SK-N-SH (cell line): ENCODE measurements around the gene SPATA32. TPM values are rescaled to one million over a fixed set of nuclear protein-coding genes. Genes with fewer than 3 reads are reported as not detected.

ENCODE experiments used
- CTCF ChIA-PET: fragments of 300-600, 350-600 bp; formaldehyde crosslinking; extraction: SDS; loops from one replicate; lab custom pipeline; 2021; lab: Yijun Ruan, JAX
- POLR2A ChIA-PET: fragments of 350-600 bp; sonication (Branson Sonifier 250); formaldehyde crosslinking; extraction: SDS; loops from one replicate; lab custom pipeline; 2020; ENCODE audit warnings: antibody characterized with exemption, inconsistent platforms; lab: Yijun Ruan, JAX
- DNase-seq: peaks from one replicate; pipeline ENCODE4 v3.0.0; 2012
- H2AFZ ChIP-seq: fragments of 200-600 bp; sonication (generic); 2 replicates; pipeline ENCODE4 v1.8.1; 2016; ENCODE audit warnings: antibody characterized with exemption, mild to moderate bottlenecking, low read depth
- H3F3A ChIP-seq: fragments of 200-600 bp; sonication (generic); replicated peaks from 2 replicates; pipeline ENCODE3; 2016; ENCODE audit warnings: antibody characterized with exemption, mild to moderate bottlenecking; ENCODE audit not compliant: insufficient read depth
- H3K27ac ChIP-seq, 2 experiments: fragments of 200-500 bp in 1 of 2; fragments of 200-600 bp in 1 of 2; sonication (Bioruptor generic) in 1 of 2; sonication (generic), shearing (Covaris generic) in 1 of 2; 2 replicates each; pipeline versions ENCODE4 v1.5.1 to v1.6.1; 2014 to 2016; ENCODE audit warnings: low read depth in 2 of 2, inconsistent platforms in 1 of 2, low read length in 1 of 2, mild to moderate bottlenecking in 1 of 2, mixed read lengths in 1 of 2
- H3K27me3 ChIP-seq: fragments of 200-600 bp; sonication (generic), shearing (Covaris generic); 2 replicates; pipeline ENCODE4 v1.6.1; 2016; ENCODE audit warnings: mixed run types; ENCODE audit not compliant: insufficient read depth
- H3K36me3 ChIP-seq, 2 experiments: fragments of 200-500 bp in 1 of 2; fragments of 200-600 bp in 1 of 2; sonication (Bioruptor generic) in 1 of 2; sonication (generic) in 1 of 2; replicated peaks in 1 of 2; 2 replicates each; pipeline versions ENCODE3 to v1.5.1; 2014 to 2016; ENCODE audit warnings: low read length in 1 of 2, mild to moderate bottlenecking in 1 of 2; ENCODE audit not compliant: insufficient read depth in 2 of 2, control insufficient read depth in 1 of 2
- H3K4me1 ChIP-seq, 2 experiments: fragments of 200-500 bp in 1 of 2; fragments of 200-600 bp in 1 of 2; sonication (Bioruptor generic) in 1 of 2; sonication (generic), shearing (Covaris generic) in 1 of 2; 2 replicates each; pipeline versions ENCODE4 v1.5.1 to v1.6.1; 2014 to 2016; ENCODE audit warnings: low read depth in 1 of 2, low read length in 1 of 2, mixed run types in 1 of 2; ENCODE audit not compliant: insufficient read depth in 2 of 2, control insufficient read depth in 1 of 2
- H3K4me2 ChIP-seq: fragments of 200-600 bp; sonication (generic), shearing (Covaris generic); 2 replicates; pipeline ENCODE4 v1.6.1; 2017; ENCODE audit warnings: mixed run types
- H3K4me3 ChIP-seq, 2 experiments: fragments of 200-500 bp in 1 of 2; fragments of 200-600 bp in 1 of 2; sonication (Bioruptor generic) in 1 of 2; sonication (generic), shearing (Covaris generic) in 1 of 2; 2 replicates each; pipeline versions ENCODE4 v1.5.1 to v1.8.1; 2014 to 2016; ENCODE audit warnings: low read depth in 2 of 2, inconsistent platforms in 1 of 2, low read length in 1 of 2, mild to moderate bottlenecking in 1 of 2, mixed read lengths in 1 of 2, moderate library complexity in 1 of 2
- H3K79me2 ChIP-seq: fragments of 200-600 bp; sonication (generic); 2 replicates; pipeline ENCODE4 v1.8.1; 2017; ENCODE audit warnings: mild to moderate bottlenecking; ENCODE audit not compliant: insufficient read depth
- H3K9ac ChIP-seq: fragments of 200-600 bp; sonication (generic); 2 replicates; pipeline ENCODE4 v1.6.1; 2017; ENCODE audit warnings: mixed run types
- H3K9me2 ChIP-seq: fragments of 200-600 bp; sonication (generic); 2 replicates; pipeline ENCODE4 v1.6.1; 2017; ENCODE audit warnings: mixed run types
- H3K9me3 ChIP-seq: fragments of 200-600 bp; sonication (generic); 2 replicates; pipeline ENCODE4 v1.6.1; 2017; ENCODE audit warnings: mixed run types, mild to moderate bottlenecking, moderate library complexity
- H4K20me1 ChIP-seq: fragments of 200-600 bp; sonication (generic); 2 replicates; pipeline ENCODE4 v1.6.1; 2017; ENCODE audit warnings: mild to moderate bottlenecking, mixed run types; ENCODE audit not compliant: insufficient read depth
- CHD2 ChIP-seq: fragments of 150-350 bp; IDR thresholded peaks from 2 replicates; pipeline ENCODE4 v1.6.1; 2018; ENCODE audit warnings: low read length; ENCODE audit not compliant: partially characterized antibody
- EP300 ChIP-seq, 2 experiments: IDR thresholded peaks; 2 replicates each; pipeline versions ENCODE4 v1.4.0 to v1.6.1; 2012; ENCODE audit warnings: borderline replicate concordance in 1 of 2, low read depth in 1 of 2, low read length in 1 of 2
- EZH2phosphoT487 ChIP-seq: fragments of 200-600 bp; sonication (generic); IDR thresholded peaks from 2 replicates; pipeline ENCODE4 v1.6.1; 2017; ENCODE audit warnings: low read depth, mixed run types, mild to moderate bottlenecking, antibody characterized with exemption, moderate library complexity, borderline replicate concordance
- FOXM1 ChIP-seq: IDR thresholded peaks from 2 replicates; pipeline ENCODE4 v1.4.0; 2012; ENCODE audit warnings: low read depth, mild to moderate bottlenecking
- GABPA ChIP-seq: IDR thresholded peaks from 2 replicates; pipeline ENCODE4 v1.4.0; 2012; ENCODE audit warnings: low read depth, mild to moderate bottlenecking
- GATA2 ChIP-seq: sonication (generic); formaldehyde crosslinking; IDR thresholded peaks from 2 replicates; pipeline ENCODE4 v1.5.0; 2020; ENCODE audit warnings: mild to moderate bottlenecking, missing genetic modification reagents
- IRF3 ChIP-seq: fragments of 150-350 bp; IDR thresholded peaks from 2 replicates; pipeline ENCODE4 v1.6.1; 2016; ENCODE audit warnings: mild to moderate bottlenecking, low read depth, low read length
- JUND ChIP-seq: IDR thresholded peaks from 2 replicates; pipeline ENCODE4 v1.4.0; 2012
- MEF2A ChIP-seq: IDR thresholded peaks from 2 replicates; pipeline ENCODE4 v1.4.0; 2012; ENCODE audit warnings: low read depth, borderline replicate concordance
- NFIC ChIP-seq: IDR thresholded peaks from 2 replicates; pipeline ENCODE4 v1.4.0; 2012; ENCODE audit warnings: borderline replicate concordance
- NRF1 ChIP-seq: IDR thresholded peaks from 2 replicates; pipeline ENCODE4 v1.6.1; 2012; ENCODE audit warnings: low read depth, mild to moderate bottlenecking, low read length
- POLR2AphosphoS5 ChIP-seq: IDR thresholded peaks from 2 replicates; pipeline ENCODE4 v1.6.1; 2012; ENCODE audit warnings: low read depth, low read length
- RAD21 ChIP-seq: IDR thresholded peaks from 2 replicates; pipeline ENCODE4 v1.6.1; 2012; ENCODE audit warnings: mild to moderate bottlenecking, low read length
- RFX5 ChIP-seq: IDR thresholded peaks from 2 replicates; pipeline ENCODE4 v1.6.1; 2012; ENCODE audit warnings: mild to moderate bottlenecking, improper control_type of control experiment, low read length
- SIN3A ChIP-seq: IDR thresholded peaks from 2 replicates; pipeline ENCODE4 v1.6.1; 2012; ENCODE audit warnings: low read depth, mild to moderate bottlenecking, low read length, moderate library complexity, borderline replicate concordance
- SMC3 ChIP-seq: IDR thresholded peaks from 2 replicates; pipeline ENCODE4 v1.6.1; 2012; ENCODE audit warnings: low read depth, low read length, improper control_type of control experiment
- USF2 ChIP-seq: fragments of 150-350 bp; IDR thresholded peaks from 2 replicates; pipeline ENCODE4 v1.6.1; 2017; ENCODE audit warnings: antibody characterized with exemption, low read length, low read depth, borderline replicate concordance
- WGBS: methylation state at CpG from one replicate; pipeline ENCODE4 v1.1.6; 2017; ENCODE audit warnings: low lambda C conversion rate; 5-methylcytosine and 5-hydroxymethylcytosine counted together
- polyA plus RNA-seq, 3 experiments: library from polyadenylated mRNA; depleted of rRNA; stranded (reverse); fragments of >200 nt; gene quantifications; 2 replicates each; pipeline ENCODE4 v1.2.3, GENCODE V29; 2012

The SPATA32 gene
- polyA plus RNA-seq, 1 of the 3 experiments (the other 2 are of a cell fraction), result not detected

GRCh38 chr17:45301674-45302073, 39.8 kb upstream of the SPATA32 start:
- Histone ChIP-seq H3K9ac (no peak overlapping the region), H3F3A (peaks cover 37% of the 10 kb centered on the region), H3K4me2 (no peak overlapping the region), H3K9me2 (no peaks in the 10 kb centered on the region), H3K4me1 (peaks cover 29 to 39% of the 10 kb centered on the region in 2 experiments; a peak in 3 of 4 replicates), H3K36me3 (peaks cover 6 to 33% of the 10 kb centered on the region in 2 experiments), H3K27ac (peak overlapping the region in 1 of 2 experiments; percentile 98; a peak in 1 of 4 replicates), H3K79me2 (peaks cover 100% of the 10 kb centered on the region), H3K9me3 (no peaks in the 10 kb centered on the region), H3K4me3 (no peak overlapping the region), H4K20me1 (peaks cover 55% of the 10 kb centered on the region), H3K27me3 (no peaks in the 10 kb centered on the region), H2AFZ (no peak overlapping the region)
- TF ChIP-seq JUND (no peak), GATA2 (CRISPR knock-in tag) (no peak)
- CTCF ChIA-PET, result interaction anchor here (1.3 to 2.3 kb wide), 2 partner anchors 10 to 66 kb away, joined by 5 to 8 read pairs; no protein-coding TSS in a partner anchor
- POLR2A ChIA-PET, result no interaction called here
- 94% methylated on average over 4 of the region's 4 CpGs for WGBS
- DNase-seq, result no peak

- no peak overlapping the region for H3K4me3 ChIP-seq
- no peak for DNase-seq
- H2AFZ ChIP-seq, result no peak overlapping the region
- 97% methylated on average over 7 of the region's 7 CpGs for WGBS
- H3K36me3 ChIP-seq, result peaks cover 6 to 34% of the 10 kb centered on the region in 2 experiments
- peaks cover 52% of the 10 kb centered on the region for H4K20me1 ChIP-seq
- H3K9ac ChIP-seq, result no peak overlapping the region
- POLR2A ChIA-PET, result interaction anchor here (2.0 kb wide), 1 partner anchor 16 kb away, joined by 6 read pairs; the partner anchor contains the start of gene MAP3K14
- H3K79me2 ChIP-seq, result peaks cover 100% of the 10 kb centered on the region
- H3K9me2 ChIP-seq, result no peaks in the 10 kb centered on the region
- H3K4me2 ChIP-seq, result no peak overlapping the region
- peaks cover 45% of the 10 kb centered on the region for H3F3A ChIP-seq
- CTCF ChIA-PET, result interaction anchor here (1.0 to 2.5 kb wide), 6 partner anchors 11 to 86 kb away, joined by 3 to 10 read pairs (median 4); no protein-coding TSS in a partner anchor
- TF ChIP-seq USF2 (no peak), RAD21 (no peak), IRF3 (no peak), EP300 (IDR thresholded peaks at IDR 0.05; ENCODE audit: borderline replicate concordance in 1 of 2, low read depth in 1 of 2, low read length in 1 of 2) (no peak), EZH2phosphoT487 (no peak), GABPA (no peak), NRF1 (no peak), POLR2AphosphoS5 (no peak), NFIC (no peak), SIN3A (no peak), SMC3 (no peak), FOXM1 (no peak), RFX5 (no peak), CHD2 (no peak), MEF2A (no peak)
- TF ChIP-seq, all 33 proteins: peak for 0
- H3K4me1 ChIP-seq, result peaks cover 38 to 46% of the 10 kb centered on the region in 2 experiments; a peak in 3 of 4 replicates
- no peaks in the 10 kb centered on the region for H3K9me3 ChIP-seq
- peak overlapping the region; percentile 2 to 95; a peak in 2 of 4 replicates for H3K27ac ChIP-seq
- H3K27me3 ChIP-seq, result no peaks in the 10 kb centered on the region
Observed at GRCh38 chr17:45300060-45300751, 38.3 kb upstream of the SPATA32 start.
